Measurements from ENCODE around the gene ZNF410.
"Not testable (repeated sequence)": the region's sequence is repeated elsewhere in the genome, so short reads cannot be mapped to it uniquely, and the experiment has no call there.

The ZNF410 gene, protein sequence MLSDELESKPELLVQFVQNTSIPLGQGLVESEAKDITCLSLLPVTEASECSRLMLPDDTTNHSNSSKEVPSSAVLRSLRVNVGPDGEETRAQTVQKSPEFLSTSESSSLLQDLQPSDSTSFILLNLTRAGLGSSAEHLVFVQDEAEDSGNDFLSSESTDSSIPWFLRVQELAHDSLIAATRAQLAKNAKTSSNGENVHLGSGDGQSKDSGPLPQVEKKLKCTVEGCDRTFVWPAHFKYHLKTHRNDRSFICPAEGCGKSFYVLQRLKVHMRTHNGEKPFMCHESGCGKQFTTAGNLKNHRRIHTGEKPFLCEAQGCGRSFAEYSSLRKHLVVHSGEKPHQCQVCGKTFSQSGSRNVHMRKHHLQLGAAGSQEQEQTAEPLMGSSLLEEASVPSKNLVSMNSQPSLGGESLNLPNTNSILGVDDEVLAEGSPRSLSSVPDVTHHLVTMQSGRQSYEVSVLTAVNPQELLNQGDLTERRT

DNA sequence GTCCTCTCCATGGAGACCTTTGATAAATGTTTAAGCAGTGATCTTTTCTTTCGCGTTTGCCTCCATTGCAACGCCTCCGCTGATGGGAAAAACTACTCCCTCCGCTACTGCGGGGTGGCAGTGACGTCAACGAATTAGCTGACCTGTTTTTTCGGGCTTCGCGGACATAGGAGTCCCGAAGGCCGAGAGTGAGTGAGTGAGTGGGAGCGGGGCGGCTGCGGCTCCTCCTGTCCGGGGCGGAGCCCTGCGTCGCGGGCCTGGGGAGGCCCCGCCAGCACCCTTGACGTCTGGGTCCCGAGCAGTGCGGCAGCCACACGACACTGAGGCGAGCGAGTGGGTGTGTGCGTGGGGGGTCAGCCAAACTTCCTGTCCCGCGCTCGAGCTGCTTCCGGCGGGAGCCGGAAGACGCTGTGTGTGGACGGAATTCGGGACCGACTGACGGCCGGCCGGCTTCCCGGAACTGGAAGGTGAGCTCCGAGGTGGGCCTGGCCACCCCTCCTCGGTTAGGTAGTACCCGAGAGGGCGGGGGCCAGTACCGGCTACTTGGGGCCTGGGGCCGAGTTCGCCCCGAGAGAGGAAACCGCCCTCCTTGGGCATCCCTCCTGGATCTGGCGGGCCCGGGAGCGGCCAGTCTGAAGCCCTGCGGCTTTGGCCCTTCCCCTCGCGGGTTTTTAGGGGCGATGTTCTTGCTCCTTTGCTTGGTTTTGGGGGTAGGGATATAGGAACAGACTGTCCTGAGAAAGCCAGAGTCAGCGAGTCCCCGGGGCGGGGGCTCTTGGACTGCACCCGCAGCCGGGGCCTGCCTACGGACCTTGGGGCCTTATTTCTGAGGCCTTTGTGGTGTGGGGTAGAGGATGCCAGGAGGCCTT, at the start of gene ZNF410:
TSS of gene ZNF410 (plus strand) at position 411 of the 869 bp plus-strand sequence. CDS start 5,317 bp downstream, outside the sequence.
- peak within 1 kb of the TSS; percentile 74 to 98 (median 83) for H3K4me3 ChIP-seq
- H3K27ac ChIP-seq, result peak within 1 kb of the TSS; percentile 66 to 99 (median 95)

DNA sequence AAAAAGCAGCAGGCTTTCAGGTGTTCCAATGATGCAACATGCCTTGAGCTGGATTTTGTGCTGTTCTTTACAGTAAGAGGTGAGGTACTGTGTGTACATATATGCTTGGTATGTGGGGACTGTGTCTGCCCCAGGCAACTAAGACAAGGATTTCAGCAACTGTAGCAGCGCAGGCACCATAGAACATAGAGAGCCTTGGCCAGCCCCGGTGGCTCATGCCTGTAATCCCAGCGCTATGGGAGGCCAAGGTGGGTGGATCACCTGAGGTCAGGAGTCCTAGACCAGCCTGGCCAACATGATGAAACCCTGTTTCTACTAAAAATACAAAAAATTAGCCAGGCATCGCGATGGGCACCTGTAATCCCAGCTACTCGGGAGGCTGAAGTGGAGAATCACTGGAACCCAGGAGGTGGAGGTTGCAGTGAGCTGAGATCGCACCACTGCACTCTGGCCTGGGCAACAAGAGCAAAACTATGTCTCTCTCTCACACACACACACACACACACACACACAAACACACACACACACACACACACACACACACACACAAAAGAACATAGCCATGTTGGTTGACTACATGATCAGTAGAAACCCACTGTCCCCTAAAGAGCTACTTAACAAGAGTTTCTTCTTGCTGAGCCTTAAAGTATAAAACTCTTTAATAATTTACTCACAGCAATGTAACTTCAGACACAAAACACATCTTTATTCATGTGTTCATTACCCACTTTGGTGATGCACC, 48.2 kb upstream of the ZNF410 start:
- not testable (repeated sequence) for H3K4me3 ChIP-seq

DNA sequence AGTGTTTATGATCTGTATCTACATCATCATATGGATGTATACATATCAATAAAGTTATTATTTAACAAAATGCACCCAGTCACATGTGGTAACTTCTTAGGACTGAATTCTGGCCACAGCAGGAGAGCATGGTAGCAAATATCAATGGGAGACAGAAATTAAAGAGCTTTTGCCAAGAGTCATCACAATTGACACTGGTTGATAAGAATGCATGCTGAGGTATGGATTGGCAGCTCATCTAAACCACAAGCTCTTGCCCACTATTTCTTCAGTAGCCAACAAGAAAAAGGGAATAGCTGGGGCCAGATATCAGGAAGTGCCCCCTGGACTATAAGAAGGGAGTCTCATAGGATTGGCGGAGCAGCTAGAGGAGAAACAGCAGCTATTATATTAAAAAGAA, 44.5 kb upstream of the ZNF410 start:
- H3K27ac ChIP-seq, result no peak overlapping the region
- H3K4me3 ChIP-seq, result no peak overlapping the region

More for the DNA sequence above, 48.2 kb upstream of the ZNF410 start:
- H3K27ac ChIP-seq, result peak overlapping the region in 1 of 21 experiments; percentile 55

DNA sequence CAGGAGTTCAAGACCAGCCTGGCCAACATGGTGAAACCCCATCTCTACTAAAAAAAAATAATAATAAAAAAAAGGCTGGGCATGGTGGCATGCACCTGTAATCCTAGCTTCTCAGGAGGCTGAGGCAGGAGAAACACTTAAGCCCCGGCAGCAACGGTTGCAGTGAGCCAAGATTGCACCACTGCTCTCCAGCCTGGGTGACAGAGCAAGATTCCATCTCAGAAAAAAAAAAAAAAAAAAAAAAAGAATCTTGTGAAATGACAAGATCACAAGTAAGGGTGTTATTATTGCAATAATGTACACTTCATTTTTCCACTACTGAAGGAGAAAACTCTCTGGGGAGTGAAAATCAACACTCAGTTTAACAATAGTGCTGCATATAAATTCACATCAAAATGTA, 43.8 kb upstream of the ZNF410 start:
- Histone ChIP-seq H3K4me3 (no peak overlapping the region), H3K27ac (no peak overlapping the region)

DNA sequence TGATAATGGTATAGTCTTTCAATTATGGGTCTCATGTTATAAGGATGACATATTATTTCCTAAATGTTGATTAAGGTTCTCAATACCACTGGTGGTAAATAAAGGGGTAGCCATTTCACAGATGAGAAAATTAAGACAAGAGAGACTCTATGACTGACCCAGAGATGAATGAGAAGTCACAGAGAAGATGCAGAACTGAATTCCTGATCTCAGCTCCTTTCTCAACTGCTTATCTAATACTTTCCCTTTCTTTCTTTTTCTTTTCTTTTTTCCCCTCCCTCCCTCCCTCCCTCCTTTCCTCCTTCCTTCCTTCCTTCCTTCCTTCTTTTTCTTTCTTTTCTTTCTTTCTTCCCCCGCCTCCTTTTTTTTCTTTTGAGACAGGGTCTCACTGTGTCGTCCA, 43.4 kb upstream of the ZNF410 start:
- H3K4me3 ChIP-seq, result no peak overlapping the region
- no peak overlapping the region for H3K27ac ChIP-seq

DNA sequence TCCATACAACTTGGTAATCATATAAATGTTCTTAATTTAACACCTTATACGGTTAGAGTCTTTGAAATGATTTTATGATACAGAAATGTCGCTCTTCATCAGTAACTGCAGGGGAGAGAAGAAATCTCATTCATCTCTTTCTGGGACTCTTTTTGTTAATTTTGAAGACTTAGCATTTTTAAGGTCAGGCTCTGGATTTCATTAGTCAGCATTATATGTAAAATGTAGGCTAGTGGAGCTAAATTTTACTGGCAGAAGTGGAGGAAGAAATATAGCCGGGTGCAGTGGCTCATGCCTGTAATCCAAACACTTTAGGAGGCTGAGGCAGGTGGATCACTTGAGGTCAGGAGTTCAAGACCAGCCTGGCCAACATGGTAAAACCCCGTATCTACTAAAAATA, 39.7 kb upstream of the ZNF410 start:
- Histone ChIP-seq H3K4me3 (no peak overlapping the region), H3K27ac (no peak overlapping the region)

DNA sequence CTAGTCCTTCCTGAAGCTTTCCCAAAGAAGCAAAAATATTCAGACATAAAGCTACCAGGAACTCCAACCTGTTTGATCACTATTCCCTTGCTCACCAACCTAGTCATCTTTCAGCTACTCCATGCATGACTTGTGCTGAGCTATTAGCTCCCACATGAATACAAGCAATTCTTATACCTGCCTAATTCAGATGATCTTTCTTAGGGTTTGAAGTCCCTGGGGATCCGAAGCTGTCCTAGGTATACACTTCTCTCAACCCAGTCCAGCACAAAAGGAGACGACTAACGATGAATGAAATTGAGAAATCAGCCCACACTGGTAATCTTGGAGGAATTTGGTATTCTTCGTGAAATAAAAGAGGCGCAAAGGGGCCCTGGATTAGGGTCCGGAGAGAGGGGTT, 35.7 kb upstream of the ZNF410 start:
- Histone ChIP-seq H3K4me3 (peak overlapping the region; percentile 49 to 68 (median 55)), H3K27ac (peak overlapping the region in 20 of 21 experiments; percentile 68 to 96 (median 88))

DNA sequence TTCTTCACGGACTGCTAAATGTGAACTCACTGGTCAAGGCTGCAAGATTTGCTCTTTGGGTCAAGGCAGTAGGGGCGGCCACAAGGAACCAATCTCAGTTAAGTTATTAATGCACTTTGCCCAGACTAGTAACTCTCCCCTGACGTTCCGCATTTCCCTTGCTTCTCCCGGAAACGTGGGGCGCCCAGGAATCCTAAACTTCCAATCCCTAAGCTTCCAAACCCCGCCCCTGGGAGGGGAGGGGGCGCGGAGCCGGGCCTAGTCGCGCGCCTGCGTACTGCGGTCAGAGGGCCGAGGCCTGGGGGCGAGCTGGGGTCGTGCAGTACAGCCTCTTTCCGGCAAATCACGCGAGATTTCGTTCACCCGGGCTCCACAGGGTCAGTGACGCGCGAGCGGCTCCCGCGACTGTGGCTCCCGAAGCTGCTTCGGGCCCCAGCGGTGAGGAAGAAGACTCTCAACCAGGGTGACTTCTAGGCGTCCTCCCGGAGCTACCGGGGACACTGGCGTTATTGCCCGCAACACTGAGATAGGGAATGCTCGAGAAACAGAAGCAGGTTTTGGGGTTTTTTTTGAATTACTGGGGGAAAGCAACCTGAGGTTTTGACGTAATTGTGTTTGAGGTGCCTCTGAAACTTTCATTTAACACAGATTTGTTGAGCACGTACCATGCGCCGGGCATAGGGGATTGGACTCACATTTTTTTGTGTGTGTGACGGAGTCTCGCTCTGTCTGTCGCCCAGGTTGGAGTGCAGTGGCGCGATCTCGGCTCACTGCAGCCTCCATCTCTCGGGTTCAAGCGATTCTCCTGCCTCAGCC, 34.9 kb upstream of the ZNF410 start, which contains the start of gene PTGR2:
TSS of gene PTGR2 (plus strand) at position 265 of the 816 bp plus-strand sequence. CDS start 7,032 bp downstream, outside the sequence.
- Histone ChIP-seq H3K4me3 (peak within 1 kb of the TSS; percentile 49 to 68 (median 55)), H3K27ac (peak within 1 kb of the TSS; percentile 51 to 96 (median 88))

DNA sequence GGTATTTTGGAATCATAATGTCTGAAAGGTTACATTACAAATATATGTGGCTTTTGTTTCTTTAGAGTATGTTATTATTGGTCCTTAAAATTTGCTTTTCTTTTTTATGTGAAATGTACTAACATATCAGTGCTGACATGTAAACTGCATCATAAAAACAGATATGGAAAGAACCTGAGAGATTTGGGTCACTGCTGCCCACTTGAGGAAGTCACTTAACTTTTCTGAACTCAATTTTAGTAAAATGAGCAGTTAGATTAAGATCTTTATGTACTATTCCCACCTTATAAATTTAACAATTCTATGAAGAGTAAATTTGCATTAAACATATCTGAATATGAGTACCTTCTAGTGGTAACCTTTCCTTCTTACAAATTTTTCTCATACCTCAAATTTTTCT, 27.5 kb upstream of the ZNF410 start:
- Histone ChIP-seq H3K4me3 (no peak overlapping the region), H3K27ac (no peak overlapping the region)

DNA sequence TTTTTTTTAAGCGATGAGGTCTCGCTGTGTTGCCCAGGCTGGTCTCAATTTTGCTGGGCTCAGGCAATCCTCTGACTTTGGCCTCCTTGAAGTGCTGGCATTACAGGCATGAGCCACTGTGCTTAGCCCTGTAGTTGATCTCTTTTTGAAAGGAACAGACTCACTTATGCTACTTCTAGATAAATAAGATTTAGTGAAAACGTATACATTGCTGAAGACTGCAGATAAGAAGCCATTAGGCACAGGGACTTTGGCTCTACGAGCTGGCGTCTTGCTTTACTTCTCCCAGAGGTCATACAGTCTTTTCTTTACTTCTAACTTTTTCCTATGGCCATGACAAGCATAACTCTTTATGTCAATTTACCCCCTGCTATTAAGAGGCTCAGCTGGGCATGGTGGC, 25.6 kb upstream of the ZNF410 start:
- H3K27ac ChIP-seq, result no peak overlapping the region
- H3K4me3 ChIP-seq, result no peak overlapping the region

DNA sequence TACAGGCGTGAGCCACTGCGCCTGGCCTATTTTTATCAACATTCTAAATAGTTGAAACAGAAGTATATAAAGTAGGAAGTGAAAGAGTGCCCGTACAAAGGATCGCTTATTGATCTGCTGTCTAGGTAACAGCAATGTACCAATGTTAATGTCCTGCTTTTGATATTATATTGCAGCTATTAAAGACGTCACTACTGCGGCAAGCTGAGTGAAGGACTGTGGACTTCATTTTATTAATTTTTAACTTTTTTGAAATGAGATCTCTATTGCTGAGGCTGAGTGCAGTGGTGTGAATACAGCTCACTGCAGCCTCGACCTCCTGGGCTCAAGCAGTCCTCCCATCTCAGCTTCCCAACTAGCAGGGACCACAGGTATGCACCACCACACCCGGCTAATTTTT, 24.2 kb upstream of the ZNF410 start:
- Histone ChIP-seq H3K4me3 (no peak overlapping the region), H3K27ac (no peak overlapping the region)

DNA sequence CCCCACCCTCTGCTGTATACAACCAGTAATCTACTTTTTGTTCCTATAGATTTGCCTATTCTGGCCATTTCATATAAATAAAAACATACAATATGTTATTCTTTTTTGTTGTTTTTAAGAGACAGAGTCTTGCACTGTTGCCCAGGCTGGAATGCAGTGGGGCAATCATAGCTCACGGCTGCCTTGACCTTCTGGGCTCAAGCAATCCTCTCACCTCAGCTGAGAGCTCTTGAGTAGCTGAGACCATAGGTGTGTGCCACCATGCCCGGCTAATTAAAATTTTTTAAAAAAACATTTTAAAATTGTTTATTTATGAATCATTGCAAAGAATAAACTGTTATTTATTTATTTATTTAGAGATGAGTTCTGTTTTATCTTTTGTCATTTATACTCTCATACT, 23.4 kb upstream of the ZNF410 start:
- Histone ChIP-seq H3K4me3 (no peak overlapping the region), H3K27ac (no peak overlapping the region)

DNA sequence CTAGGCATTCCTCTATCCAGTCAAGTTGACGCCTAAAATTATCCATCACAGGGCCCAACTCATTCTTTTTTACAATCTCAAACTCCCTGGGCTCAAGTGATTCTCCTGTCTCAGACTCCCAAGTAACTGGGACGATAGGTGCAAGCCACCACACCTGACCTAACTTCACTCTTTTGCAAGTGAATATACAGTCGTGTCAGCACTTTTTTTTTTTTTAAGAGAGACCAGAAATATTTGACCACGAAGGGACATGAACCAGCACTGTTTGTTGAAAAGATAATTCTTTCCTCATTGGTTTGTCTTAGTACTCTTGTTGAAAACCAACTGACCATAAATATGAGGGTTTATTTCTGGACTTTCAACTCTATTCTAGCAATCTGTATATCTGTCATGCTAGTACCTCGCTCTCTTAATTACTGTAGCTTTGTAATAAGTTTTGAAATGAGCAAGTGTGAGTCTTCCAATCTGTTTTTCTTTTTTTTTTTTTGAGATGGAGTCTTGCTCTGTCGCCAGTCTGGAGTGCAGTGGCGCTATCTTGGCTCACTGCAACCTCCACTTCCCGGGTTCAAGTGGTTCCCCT, 21.0 kb upstream of the ZNF410 start:
- H3K27ac ChIP-seq, result no peak overlapping the region
- no peak overlapping the region for H3K4me3 ChIP-seq

DNA sequence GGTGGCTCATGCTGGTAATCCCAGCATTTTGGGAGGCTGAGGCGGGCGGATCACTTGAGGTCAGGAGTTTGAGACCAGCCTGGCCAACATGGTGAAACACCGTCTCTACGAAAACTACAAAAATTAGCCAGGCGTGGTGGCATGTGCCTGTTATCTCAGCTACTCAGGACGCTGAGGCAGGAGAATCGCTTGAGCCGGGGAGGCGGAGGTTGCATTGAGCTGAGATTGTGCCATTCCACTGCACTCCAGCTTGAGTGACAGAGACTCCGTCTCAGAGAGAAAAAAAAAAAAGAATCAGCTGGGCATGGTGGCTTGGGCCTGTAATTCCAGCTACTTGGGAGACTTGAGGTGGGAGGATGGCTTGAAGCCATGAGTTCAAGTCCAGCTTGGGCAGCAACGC, 16.9 kb upstream of the ZNF410 start:
- H3K4me3 ChIP-seq, H3K27ac ChIP-seq: not testable (repeated sequence)

DNA sequence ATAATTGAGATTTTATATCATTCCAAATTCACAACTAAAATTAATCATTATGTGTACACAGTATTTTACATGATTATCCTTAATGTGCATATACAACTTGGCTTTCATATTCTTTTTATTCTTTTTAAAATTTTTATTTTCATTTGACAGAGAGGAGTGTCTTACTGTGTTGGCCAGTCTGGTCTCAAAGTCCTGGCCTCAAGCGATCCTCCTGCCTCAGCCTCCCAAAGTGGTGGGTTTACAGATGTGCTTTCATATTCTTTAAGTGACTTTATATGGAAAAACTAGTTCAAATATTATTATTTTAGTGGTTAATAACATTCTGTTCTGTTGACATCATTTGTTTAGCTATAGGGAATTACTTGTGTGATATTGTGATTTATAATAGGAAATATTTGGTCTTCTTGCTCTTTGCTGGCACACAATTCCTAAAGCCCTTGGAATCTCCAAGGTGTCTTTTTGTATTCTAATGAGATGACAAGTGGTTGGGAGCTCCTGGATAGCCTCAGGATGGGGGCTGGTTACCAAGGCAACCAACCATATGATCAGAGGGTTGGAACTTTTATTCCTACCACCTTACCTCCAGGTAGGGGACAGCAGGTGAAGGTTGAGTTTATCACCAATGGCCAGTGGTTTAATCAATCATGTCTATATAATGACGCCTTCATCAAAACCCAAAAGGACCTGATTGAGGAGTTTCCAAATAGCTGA, 16.0 kb upstream of the ZNF410 start:
- H3K27ac ChIP-seq, result no peak overlapping the region
- H3K4me3 ChIP-seq, result no peak overlapping the region

DNA sequence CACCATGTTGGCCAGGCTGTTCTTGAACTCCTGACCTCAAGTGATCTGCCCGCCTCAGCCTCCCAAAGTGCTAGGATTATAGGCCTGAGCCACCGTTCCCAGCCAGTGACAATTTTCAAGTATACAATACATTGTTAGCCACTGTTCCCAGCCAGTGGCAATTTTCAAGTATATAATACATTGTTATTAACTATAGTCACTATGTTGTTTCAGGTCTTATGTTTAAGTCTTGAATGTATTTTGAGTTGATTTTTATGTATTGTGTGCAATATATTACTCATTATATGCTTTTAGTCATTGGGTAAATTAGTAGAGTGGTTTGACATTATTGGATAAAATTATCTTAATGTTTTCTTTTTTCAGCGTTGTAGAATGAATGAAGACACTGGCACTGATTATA, 13.0 kb upstream of the ZNF410 start:
- Histone ChIP-seq H3K27ac (no peak overlapping the region), H3K4me3 (no peak overlapping the region)

DNA sequence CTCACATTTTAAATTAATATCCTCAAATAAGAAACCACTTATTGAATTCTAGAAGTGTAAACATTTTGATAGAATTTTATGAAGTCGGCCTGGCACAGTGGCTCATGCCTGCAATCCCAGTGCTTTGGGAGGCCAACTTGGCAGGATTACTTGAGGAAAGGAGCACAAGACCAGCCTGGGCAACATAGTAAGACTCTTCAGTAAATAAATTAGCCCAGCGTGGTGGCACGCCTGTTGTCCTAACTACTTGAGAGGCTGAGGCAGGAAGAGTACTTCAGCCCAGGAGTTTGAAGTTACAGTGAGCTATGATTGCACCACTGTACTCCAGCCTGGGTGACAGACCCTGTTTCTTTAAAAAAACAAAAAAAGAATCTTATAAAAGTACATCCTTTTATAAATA, 8.9 kb upstream of the ZNF410 start:
- Histone ChIP-seq H3K27ac (no peak overlapping the region), H3K4me3 (no peak overlapping the region)

DNA sequence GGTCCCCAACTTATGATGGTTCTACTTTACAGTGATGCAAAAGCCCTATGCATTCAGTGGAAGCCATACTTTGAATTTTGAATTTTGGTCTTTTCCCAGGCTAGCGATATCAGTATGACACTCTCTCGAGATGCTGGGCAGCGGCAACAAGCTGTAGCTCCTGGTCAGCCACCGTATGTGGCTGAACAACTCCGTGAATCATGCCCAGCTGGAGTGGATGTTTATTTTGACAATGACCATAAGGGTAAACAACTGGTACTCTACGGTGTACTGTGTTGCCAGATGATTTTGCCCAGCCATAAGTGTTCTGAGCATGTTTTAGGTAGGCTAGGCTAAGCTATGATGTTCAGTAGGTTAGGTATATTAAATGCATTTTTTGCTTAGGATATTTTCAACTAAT, 8.2 kb upstream of the ZNF410 start:
- no peak overlapping the region for H3K4me3 ChIP-seq
- H3K27ac ChIP-seq, result no peak overlapping the region

Measured in skin epidermis (tissue), 12 donors.